GM13976 (cell line): ENCODE results near the gene GTPBP1.

Experiments
- DNase-seq: peaks from one replicate; pipeline ENCODE4 v3.0.0; 2012; ENCODE audit warnings: low spot score
- in situ Hi-C: fragments of 300-500 bp; cut with MboI; formaldehyde crosslinking; loops from one replicate; pipeline ENCODE4 v1.12.0; 2022; ENCODE audit warnings: low sequenced_read_pairs, mixed read lengths, inconsistent platforms; ENCODE audit not compliant: unreplicated experiment
- TF ChIP-seq, protein P1 (sequence below): IDR thresholded peaks from 2 replicates; pipeline ENCODE4 v1.5.1; 2012; ENCODE audit warnings: borderline replicate concordance, mild to moderate bottlenecking; ENCODE audit not compliant: insufficient read depth; ENCODE audit errors: extremely low read depth, missing control alignments, control extremely low read depth

The GTPBP1 gene

DNA sequence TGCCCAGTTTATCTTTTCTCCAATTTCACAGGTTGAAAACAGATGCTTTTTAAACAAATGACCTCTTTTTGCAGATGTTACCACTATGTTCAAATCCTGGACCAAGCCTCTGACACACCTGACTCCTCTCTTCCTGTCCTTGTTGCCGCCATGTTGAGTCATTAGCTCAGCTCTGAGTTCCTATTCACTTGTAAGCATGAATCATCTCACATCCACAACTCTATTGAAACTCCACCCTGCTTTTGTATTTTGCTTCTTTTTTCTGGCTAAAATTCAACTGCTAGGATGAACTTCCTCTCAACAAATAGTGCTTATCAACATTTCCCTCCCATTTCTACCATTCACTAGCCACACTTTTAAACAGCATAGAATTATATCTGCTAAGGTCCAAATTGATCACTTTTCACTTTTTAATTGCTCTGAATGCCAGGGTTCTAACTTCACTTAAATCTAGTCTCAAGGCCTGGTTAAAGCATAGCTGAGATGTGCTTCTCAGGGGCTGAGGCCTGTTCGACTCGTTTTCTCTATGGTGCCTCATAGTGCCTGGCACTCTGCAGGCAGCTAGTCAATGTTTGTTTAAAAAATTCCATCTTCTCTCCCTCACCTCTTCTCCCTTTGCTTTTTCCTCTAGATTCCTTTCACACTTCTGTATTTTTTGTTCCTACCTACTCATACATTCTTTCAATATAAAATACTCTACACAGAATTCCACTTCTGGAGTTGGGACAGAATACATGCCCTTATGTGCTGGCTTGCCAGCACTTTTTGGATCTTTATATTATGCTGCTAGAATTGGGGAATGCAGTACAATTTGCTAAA lies 8.9 kb upstream of the GTPBP1 start:
- in situ Hi-C loops = no loop called here
- TF ChIP-seq, protein P1, sequence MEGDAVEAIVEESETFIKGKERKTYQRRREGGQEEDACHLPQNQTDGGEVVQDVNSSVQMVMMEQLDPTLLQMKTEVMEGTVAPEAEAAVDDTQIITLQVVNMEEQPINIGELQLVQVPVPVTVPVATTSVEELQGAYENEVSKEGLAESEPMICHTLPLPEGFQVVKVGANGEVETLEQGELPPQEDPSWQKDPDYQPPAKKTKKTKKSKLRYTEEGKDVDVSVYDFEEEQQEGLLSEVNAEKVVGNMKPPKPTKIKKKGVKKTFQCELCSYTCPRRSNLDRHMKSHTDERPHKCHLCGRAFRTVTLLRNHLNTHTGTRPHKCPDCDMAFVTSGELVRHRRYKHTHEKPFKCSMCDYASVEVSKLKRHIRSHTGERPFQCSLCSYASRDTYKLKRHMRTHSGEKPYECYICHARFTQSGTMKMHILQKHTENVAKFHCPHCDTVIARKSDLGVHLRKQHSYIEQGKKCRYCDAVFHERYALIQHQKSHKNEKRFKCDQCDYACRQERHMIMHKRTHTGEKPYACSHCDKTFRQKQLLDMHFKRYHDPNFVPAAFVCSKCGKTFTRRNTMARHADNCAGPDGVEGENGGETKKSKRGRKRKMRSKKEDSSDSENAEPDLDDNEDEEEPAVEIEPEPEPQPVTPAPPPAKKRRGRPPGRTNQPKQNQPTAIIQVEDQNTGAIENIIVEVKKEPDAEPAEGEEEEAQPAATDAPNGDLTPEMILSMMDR = no peak
- no peak for DNase-seq

DNA sequence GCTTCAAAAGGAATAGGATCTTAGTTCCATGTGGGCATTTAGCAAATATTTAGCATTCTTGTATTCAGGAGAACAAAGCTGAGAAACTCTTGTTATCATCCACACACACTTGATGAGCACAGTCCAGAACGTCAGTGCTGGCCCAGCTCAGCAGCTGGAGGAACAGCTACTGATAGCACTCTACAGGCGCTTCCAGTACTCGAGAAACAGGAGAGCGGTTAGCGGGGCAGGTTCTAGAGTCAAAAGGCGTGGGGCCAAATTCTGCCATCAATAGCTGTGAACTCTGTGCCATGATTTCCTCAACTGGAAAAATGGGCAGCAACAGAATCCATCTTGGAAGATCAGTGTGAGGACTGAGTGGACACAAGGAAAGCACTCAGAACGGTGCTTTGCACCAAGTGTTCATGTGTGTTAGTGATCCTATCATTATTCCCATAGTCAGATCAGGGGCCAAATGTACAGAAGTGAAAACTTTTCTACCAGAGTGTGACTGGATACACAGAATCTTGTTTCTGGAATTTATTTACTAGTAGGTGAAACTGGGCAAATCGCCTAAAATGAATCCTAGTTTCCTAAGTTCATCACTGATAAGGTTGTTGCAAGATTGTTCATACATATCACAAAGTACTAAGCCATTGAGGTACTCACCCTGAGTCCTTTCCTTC lies 8.2 kb upstream of the GTPBP1 start:
- TF ChIP-seq, protein P1 = no peak
- in situ Hi-C loops = no loop called here
- no peak for DNase-seq

- TF ChIP-seq, protein P1 = no peak
- in situ Hi-C loops = no loop called here
- DNase-seq = no peak
Measured at GRCh38 chr22:38698407-38699094, 7.2 kb upstream of the GTPBP1 start.

DNA sequence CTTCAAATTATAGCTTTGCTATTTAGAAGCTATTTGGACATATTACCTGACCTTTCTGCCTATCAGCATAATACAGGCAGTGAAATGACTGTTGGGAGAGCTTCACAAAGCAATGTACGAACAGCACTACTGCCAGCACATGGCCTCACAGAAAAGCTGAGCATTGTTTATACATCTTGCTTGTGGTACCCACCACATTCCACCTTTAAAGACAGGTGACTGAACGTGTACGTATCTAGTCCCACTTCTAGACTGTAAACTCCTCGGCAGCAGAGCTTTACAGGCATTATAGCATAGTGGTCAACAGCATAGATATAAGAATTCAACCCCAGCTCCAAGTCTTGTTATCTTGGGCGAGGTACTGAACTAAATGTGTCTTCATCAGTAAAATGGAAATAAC lies 6.6 kb upstream of the GTPBP1 start:
- in situ Hi-C loops = no loop called here
- TF ChIP-seq, protein P1 = no peak
- no peak for DNase-seq

GRCh38 chr22:38699784-38700183 lies 6.0 kb upstream of the GTPBP1 start:
- TF ChIP-seq, protein P1 = no peak
- in situ Hi-C loops = no loop called here
- DNase-seq = no peak

DNA sequence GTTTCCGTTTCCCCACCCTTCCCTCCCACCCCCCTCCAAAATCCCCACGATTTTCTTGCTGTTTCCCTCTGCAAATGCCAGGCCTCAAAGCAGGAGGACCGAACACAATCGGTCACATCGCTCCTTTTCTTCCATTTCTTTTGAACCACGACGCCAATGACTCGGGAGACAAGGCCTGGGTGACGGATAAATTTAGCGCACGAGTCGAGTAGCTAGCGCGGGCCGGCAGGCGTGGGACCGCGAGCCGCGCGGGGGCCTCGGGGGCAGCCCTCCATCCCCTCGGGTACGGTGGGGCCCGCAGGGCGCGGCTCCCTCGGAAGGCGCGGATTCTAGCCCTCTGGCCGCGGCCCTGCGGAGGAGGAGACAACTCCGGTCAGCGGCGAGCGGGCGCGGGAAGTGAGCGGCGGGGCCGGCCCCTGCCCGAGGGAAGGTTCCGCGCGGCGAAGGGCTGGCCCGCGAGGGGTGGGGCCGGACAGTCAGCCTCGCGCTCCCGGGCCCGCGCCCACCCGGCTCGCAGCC lies 5.4 kb upstream of the GTPBP1 start:
- in situ Hi-C loops = no loop called here
- no peak for DNase-seq
- TF ChIP-seq, protein P1 = no peak
